ENCODE measurements around the gene PRSS21.

The PRSS21 gene

GRCh38 chr16:2786061-2786825 lies 30.8 kb upstream of the PRSS21 start:
- H3K4me1 Mint-ChIP-seq = peaks cover 9 to 16% of the 10 kb centered on the region in 2 donors
- H3K4me3 Mint-ChIP-seq = peak overlapping the region; percentile 36 to 88
- no peaks in the 10 kb centered on the region for H3K36me3 Mint-ChIP-seq
- H3K9me3 Mint-ChIP-seq = no peaks in the 10 kb centered on the region
- no peak for ATAC-seq (replicated peaks)
- DNase-seq = no peak
- peaks cover 43 to 57% of the 10 kb centered on the region in 2 donors for H3K27me3 Mint-ChIP-seq
- no peak overlapping the region for H3K27ac Mint-ChIP-seq

- Mint-ChIP-seq H3K4me3 (peak overlapping the region in 1 of 2 donors; percentile 36), H3K9me3 (no peaks in the 10 kb centered on the region), H3K27me3 (peaks cover 47 to 62% of the 10 kb centered on the region in 2 donors), H3K27ac (no peak overlapping the region), H3K36me3 (no peaks in the 10 kb centered on the region), H3K4me1 (peaks cover 9 to 16% of the 10 kb centered on the region in 2 donors)
- no peak for DNase-seq
- ATAC-seq (replicated peaks) = no peak
Observed at GRCh38 chr16:2786826-2787151, 30.2 kb upstream of the PRSS21 start.

- peaks cover 9 to 16% of the 10 kb centered on the region in 2 donors for H3K4me1 Mint-ChIP-seq
- peak within 1 kb of the TSS in 1 of 2 donors; percentile 36 for H3K4me3 Mint-ChIP-seq
- no peak for DNase-seq
- H3K36me3 Mint-ChIP-seq = no peaks in the 10 kb centered on the region
- H3K27me3 Mint-ChIP-seq = peaks cover 51 to 68% of the 10 kb centered on the region in 2 donors
- H3K9me3 Mint-ChIP-seq = no peaks in the 10 kb centered on the region
- ATAC-seq (replicated peaks) = no peak
- H3K27ac Mint-ChIP-seq = no peak within 1 kb of the TSS
Observed at GRCh38 chr16:2787406-2787805, 29.6 kb upstream of the PRSS21 start, which contains the start of gene PRSS33. TSS of gene PRSS33 (minus strand) at chr16:2787560. CDS start at chr16:2786547, 1,013 bp downstream.

- Mint-ChIP-seq H3K27me3 (peaks cover 53 to 69% of the 10 kb centered on the region in 2 donors), H3K27ac (no peak overlapping the region), H3K4me3 (no peak overlapping the region), H3K9me3 (no peaks in the 10 kb centered on the region), H3K4me1 (peaks cover 9 to 16% of the 10 kb centered on the region in 2 donors), H3K36me3 (no peaks in the 10 kb centered on the region)
- ATAC-seq (replicated peaks) (no peak), DNase-seq (no peak)
Observed at GRCh38 chr16:2787961-2788360, 29.1 kb upstream of the PRSS21 start.

- Mint-ChIP-seq H3K27me3 (peaks cover 57 to 75% of the 10 kb centered on the region in 2 donors), H3K4me3 (no peak overlapping the region), H3K4me1 (peaks cover 3 to 10% of the 10 kb centered on the region in 2 donors), H3K27ac (no peak overlapping the region), H3K9me3 (no peaks in the 10 kb centered on the region), H3K36me3 (no peaks in the 10 kb centered on the region)
- no peak for DNase-seq
- ATAC-seq (replicated peaks) = no peak
Observed at GRCh38 chr16:2790631-2791030, 26.4 kb upstream of the PRSS21 start.

- Mint-ChIP-seq H3K27me3 (peaks cover 54 to 74% of the 10 kb centered on the region in 2 donors), H3K36me3 (no peaks in the 10 kb centered on the region), H3K27ac (no peak overlapping the region), H3K4me3 (no peak overlapping the region), H3K4me1 (peaks cover 0 to 5% of the 10 kb centered on the region in 2 donors), H3K9me3 (no peaks in the 10 kb centered on the region)
- no peak for DNase-seq
- no peak for ATAC-seq (replicated peaks)
Observed at GRCh38 chr16:2791174-2791573, 25.9 kb upstream of the PRSS21 start.

- Mint-ChIP-seq H3K27ac (no peak overlapping the region), H3K27me3 (peaks cover 48 to 63% of the 10 kb centered on the region in 2 donors), H3K9me3 (no peaks in the 10 kb centered on the region), H3K4me1 (no peaks in the 10 kb centered on the region), H3K4me3 (no peak overlapping the region), H3K36me3 (no peaks in the 10 kb centered on the region)
- DNase-seq (no peak), ATAC-seq (replicated peaks) (no peak)
Observed at GRCh38 chr16:2792940-2793339, 24.1 kb upstream of the PRSS21 start.

GRCh38 chr16:2795395-2796143 lies 21.5 kb upstream of the PRSS21 start:
- H3K4me3 Mint-ChIP-seq = no peak overlapping the region
- no peak for ATAC-seq (replicated peaks)
- DNase-seq = no peak
- peaks cover 40 to 47% of the 10 kb centered on the region in 2 donors for H3K27me3 Mint-ChIP-seq
- no peak overlapping the region for H3K27ac Mint-ChIP-seq
- H3K9me3 Mint-ChIP-seq = no peaks in the 10 kb centered on the region
- no peaks in the 10 kb centered on the region for H3K4me1 Mint-ChIP-seq
- no peaks in the 10 kb centered on the region for H3K36me3 Mint-ChIP-seq

- Mint-ChIP-seq H3K27me3 (peaks cover 25% of the 10 kb centered on the region in 2 donors), H3K4me3 (no peak overlapping the region), H3K27ac (no peak overlapping the region), H3K9me3 (peaks cover 3 to 5% of the 10 kb centered on the region in 2 donors), H3K4me1 (no peaks in the 10 kb centered on the region), H3K36me3 (no peaks in the 10 kb centered on the region)
- DNase-seq = no peak
- ATAC-seq (replicated peaks) = no peak
Observed at GRCh38 chr16:2798723-2799204, 18.3 kb upstream of the PRSS21 start.

GRCh38 chr16:2799205-2799858 lies 17.7 kb upstream of the PRSS21 start:
- Mint-ChIP-seq H3K4me1 (no peaks in the 10 kb centered on the region), H3K27me3 (peaks cover 28 to 30% of the 10 kb centered on the region in 2 donors), H3K27ac (no peak overlapping the region), H3K9me3 (peaks cover 6 to 7% of the 10 kb centered on the region in 2 donors), H3K36me3 (no peaks in the 10 kb centered on the region), H3K4me3 (no peak overlapping the region)
- no peak for ATAC-seq (replicated peaks)
- no peak for DNase-seq

GRCh38 chr16:2799859-2800226 lies 17.2 kb upstream of the PRSS21 start:
- no peaks in the 10 kb centered on the region for H3K4me1 Mint-ChIP-seq
- ATAC-seq (replicated peaks) (no peak), DNase-seq (no peak)
- no peak overlapping the region for H3K4me3 Mint-ChIP-seq
- H3K9me3 Mint-ChIP-seq = peaks cover 6 to 10% of the 10 kb centered on the region in 2 donors
- H3K27ac Mint-ChIP-seq = no peak overlapping the region
- peaks cover 28 to 32% of the 10 kb centered on the region in 2 donors for H3K27me3 Mint-ChIP-seq
- no peaks in the 10 kb centered on the region for H3K36me3 Mint-ChIP-seq

- H3K4me1 Mint-ChIP-seq = no peaks in the 10 kb centered on the region
- H3K9me3 Mint-ChIP-seq = peaks cover 6 to 10% of the 10 kb centered on the region in 2 donors
- no peak for ATAC-seq (replicated peaks)
- H3K27ac Mint-ChIP-seq = no peak overlapping the region
- no peak overlapping the region for H3K4me3 Mint-ChIP-seq
- no peak for DNase-seq
- peaks cover 0 to 2% of the 10 kb centered on the region in 2 donors for H3K36me3 Mint-ChIP-seq
- H3K27me3 Mint-ChIP-seq = peaks cover 53 to 55% of the 10 kb centered on the region in 2 donors
Observed at GRCh38 chr16:2803545-2804195, 13.4 kb upstream of the PRSS21 start.

- peaks cover 0 to 2% of the 10 kb centered on the region in 2 donors for H3K36me3 Mint-ChIP-seq
- no peak overlapping the region for H3K4me3 Mint-ChIP-seq
- H3K27ac Mint-ChIP-seq = no peak overlapping the region
- DNase-seq (no peak), ATAC-seq (replicated peaks) (no peak)
- H3K27me3 Mint-ChIP-seq = peaks cover 55 to 58% of the 10 kb centered on the region in 2 donors
- H3K9me3 Mint-ChIP-seq = peaks cover 7 to 15% of the 10 kb centered on the region in 2 donors
- no peaks in the 10 kb centered on the region for H3K4me1 Mint-ChIP-seq
Observed at GRCh38 chr16:2804728-2805127, 12.3 kb upstream of the PRSS21 start.

GRCh38 chr16:2806286-2806685 lies 10.8 kb upstream of the PRSS21 start:
- H3K27me3 Mint-ChIP-seq = peaks cover 64 to 71% of the 10 kb centered on the region in 2 donors
- ATAC-seq (replicated peaks) (no peak), DNase-seq (no peak)
- H3K27ac Mint-ChIP-seq = no peak overlapping the region
- H3K9me3 Mint-ChIP-seq = peaks cover 7 to 15% of the 10 kb centered on the region in 2 donors
- H3K4me1 Mint-ChIP-seq = no peaks in the 10 kb centered on the region
- no peak overlapping the region for H3K4me3 Mint-ChIP-seq
- peaks cover 0 to 2% of the 10 kb centered on the region in 2 donors for H3K36me3 Mint-ChIP-seq

All from stimulated activated naive B cell treated with anti-CD40 and anti-IgM and Interleukin-4, amounts not matched to agents 10 μg/mL and 1 μg/mL and 100 μg/mL, for 72 hours (primary cell).